IPS-15b (cell line): ENCODE results near the gene OST4.

Source experiments
- H3K27me3 ChIP-seq: one replicate; pipeline ENCODE4 v1.6.1; 2013; ENCODE audit warnings: low read length; ENCODE audit not compliant: control insufficient read depth, insufficient read depth
- H3K36me3 ChIP-seq: one replicate; pipeline ENCODE4 v1.6.1; 2013; ENCODE audit warnings: low read length; ENCODE audit not compliant: control insufficient read depth, insufficient read depth
- H3K4me1 ChIP-seq: one replicate; pipeline ENCODE4 v1.6.1; 2013; ENCODE audit warnings: mild to moderate bottlenecking, low read length; ENCODE audit not compliant: control insufficient read depth, insufficient read depth
- H3K4me3 ChIP-seq: one replicate; pipeline ENCODE4 v1.5.1; 2013; ENCODE audit warnings: low read depth, low read length
- H3K9ac ChIP-seq: one replicate; pipeline ENCODE4 v1.6.1; 2013; ENCODE audit warnings: low read depth, mild to moderate bottlenecking, low read length
- H3K9me3 ChIP-seq: one replicate; pipeline ENCODE4 v1.6.1; 2013; ENCODE audit warnings: mild to moderate bottlenecking, low read length; ENCODE audit not compliant: control insufficient read depth, insufficient read depth

OST4 gene

GRCh38 chr2:27054721-27055120, 16.7 kb downstream of the OST4 start:
- Histone ChIP-seq H3K36me3 (peaks cover 29% of the 10 kb centered on the region), H3K4me3 (no peak overlapping the region), H3K27me3 (no peaks in the 10 kb centered on the region), H3K9ac (no peak overlapping the region), H3K4me1 (no peaks in the 10 kb centered on the region), H3K9me3 (no peaks in the 10 kb centered on the region)

DNA sequence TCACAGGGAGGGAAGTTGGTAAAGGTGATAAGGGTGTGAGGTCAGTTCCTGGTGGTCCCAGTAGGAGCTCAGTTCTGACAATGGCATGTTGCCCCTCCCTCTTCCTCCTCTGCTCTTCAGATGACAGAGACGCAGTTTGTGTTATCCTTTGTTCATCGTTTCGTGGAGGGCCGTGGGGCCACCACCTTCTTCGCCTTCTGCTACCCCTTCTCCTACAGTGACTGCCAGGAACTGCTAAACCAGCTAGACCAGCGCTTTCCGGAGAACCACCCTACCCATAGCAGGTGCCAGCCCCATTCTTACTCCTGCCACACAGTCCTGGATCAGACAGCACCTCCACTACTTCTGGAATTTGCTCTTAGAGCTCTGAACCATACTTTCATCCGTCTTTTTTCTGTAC, 17.7 kb downstream of the OST4 start:
- Histone ChIP-seq H3K36me3 (peaks cover 22% of the 10 kb centered on the region), H3K4me1 (peaks cover 2% of the 10 kb centered on the region), H3K9ac (no peak overlapping the region), H3K27me3 (no peaks in the 10 kb centered on the region), H3K9me3 (no peaks in the 10 kb centered on the region), H3K4me3 (no peak overlapping the region)

DNA sequence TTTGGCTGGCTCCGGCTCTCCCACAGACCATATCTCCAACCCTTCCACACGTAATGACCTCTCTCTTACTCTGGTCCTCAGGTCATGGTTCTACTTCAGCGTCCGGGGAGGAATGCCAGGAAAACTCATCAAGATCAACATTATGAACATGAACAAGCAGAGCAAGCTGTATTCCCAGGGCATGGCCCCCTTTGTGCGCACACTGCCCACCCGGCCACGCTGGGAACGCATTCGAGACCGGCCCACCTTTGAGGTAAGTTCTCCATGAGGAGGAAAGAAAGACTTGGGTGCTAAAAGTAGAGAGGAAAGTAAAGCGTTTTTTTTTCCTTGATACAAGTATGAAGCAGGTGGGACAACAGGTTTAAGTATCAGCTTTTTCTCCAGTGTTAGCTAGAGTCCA, 18.1 kb downstream of the OST4 start:
- peaks cover 21% of the 10 kb centered on the region for H3K36me3 ChIP-seq
- no peaks in the 10 kb centered on the region for H3K27me3 ChIP-seq
- H3K9ac ChIP-seq: no peak overlapping the region
- H3K4me3 ChIP-seq: no peak overlapping the region
- no peaks in the 10 kb centered on the region for H3K9me3 ChIP-seq
- peaks cover 2% of the 10 kb centered on the region for H3K4me1 ChIP-seq

DNA sequence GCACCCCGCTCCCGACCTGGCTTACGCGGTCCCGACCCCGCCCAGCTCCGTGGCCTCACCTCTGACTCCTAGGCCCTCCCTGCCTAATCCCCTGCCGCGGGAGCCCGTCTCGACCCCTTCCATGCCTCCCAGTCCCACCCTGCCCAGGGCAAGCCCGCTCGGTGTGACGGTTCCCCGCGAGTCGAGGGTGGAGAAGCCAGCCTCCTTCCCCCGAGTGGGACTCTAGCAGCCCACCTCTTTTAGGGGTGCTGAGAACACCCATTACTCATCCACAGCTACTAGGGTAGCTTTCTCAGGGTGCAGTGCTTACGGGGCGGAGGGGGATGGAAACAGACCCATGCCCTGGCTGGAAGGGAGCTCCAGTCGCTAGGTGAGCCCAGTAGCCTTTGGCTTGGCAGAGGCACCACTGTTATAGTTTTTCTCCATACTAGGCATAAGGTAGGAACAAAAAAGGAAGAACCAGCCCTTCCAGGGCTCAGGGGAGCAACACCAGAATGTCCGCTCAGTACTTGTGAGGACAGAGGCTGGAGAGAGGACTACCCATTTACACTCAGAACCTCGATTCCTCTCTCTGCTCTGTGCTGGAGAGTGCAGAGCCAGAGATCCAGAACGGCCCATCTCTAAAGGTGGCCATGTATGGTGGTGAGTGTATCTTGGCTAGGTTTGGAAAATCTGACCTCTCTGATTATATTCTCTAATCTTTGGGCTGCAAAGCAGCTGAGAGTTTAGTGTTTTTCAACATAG, 19.4 kb downstream of the OST4 start:
- Histone ChIP-seq H3K27me3 (no peaks in the 10 kb centered on the region), H3K9ac (peak overlapping the region; percentile 87), H3K9me3 (no peaks in the 10 kb centered on the region), H3K4me3 (peak overlapping the region; percentile 93), H3K36me3 (peaks cover 17% of the 10 kb centered on the region), H3K4me1 (peaks cover 2% of the 10 kb centered on the region)

DNA sequence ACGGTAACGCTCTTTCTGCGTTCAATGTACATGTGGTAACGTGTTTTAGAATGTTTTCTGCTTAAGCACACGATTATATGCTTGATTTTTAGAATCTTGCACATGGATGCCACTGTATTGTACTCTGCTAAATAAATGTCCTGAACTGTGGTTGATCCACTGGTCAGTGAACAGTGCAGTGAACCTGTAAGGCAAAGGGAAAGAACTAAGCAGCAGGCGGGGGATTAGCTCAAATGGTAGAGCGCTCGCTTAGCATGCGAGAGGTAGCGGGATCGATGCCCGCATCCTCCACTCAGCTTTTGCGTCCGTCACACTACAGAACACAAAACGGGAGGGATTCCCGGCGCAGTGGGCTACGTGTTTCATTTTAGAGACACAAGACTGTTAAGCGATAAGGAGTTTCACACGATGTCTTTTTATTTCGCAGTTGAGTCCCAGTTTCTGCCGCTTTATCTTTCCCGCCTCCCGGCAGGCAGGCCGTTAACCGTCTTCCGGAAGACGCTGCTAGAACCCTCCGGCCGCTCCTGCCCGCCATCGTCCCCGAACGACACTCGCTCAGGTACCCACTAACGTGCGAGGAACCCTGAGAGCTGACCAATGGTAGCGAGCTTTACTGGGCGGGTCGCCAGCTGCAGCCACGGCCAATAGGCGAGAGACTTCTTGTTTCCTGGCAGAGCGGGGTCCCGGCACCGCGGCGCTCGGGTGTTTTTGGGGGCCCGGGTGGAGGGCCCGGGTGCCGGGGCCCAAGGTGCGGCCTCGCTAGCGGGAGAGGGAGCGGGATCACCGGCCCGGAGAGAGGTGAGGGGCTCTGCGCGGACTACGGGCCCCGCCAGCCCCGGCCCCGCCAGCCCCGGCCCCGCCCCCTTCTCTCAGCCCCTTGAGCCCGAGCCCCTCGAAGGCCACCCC, 20.2 kb downstream of the OST4 start, which contains the start of gene AGBL5:
Gene AGBL5, plus strand, starts transcription at position 673 of the 906 bp plus-strand sequence. CDS start 1,291 bp downstream, outside the sequence.
- Histone ChIP-seq H3K36me3 (peaks cover 17% of the 10 kb centered on the region), H3K9me3 (no peaks in the 10 kb centered on the region), H3K27me3 (no peaks in the 10 kb centered on the region), H3K4me3 (peak within 1 kb of the TSS; percentile 94), H3K4me1 (peaks cover 2% of the 10 kb centered on the region), H3K9ac (peak within 1 kb of the TSS; percentile 87)

DNA sequence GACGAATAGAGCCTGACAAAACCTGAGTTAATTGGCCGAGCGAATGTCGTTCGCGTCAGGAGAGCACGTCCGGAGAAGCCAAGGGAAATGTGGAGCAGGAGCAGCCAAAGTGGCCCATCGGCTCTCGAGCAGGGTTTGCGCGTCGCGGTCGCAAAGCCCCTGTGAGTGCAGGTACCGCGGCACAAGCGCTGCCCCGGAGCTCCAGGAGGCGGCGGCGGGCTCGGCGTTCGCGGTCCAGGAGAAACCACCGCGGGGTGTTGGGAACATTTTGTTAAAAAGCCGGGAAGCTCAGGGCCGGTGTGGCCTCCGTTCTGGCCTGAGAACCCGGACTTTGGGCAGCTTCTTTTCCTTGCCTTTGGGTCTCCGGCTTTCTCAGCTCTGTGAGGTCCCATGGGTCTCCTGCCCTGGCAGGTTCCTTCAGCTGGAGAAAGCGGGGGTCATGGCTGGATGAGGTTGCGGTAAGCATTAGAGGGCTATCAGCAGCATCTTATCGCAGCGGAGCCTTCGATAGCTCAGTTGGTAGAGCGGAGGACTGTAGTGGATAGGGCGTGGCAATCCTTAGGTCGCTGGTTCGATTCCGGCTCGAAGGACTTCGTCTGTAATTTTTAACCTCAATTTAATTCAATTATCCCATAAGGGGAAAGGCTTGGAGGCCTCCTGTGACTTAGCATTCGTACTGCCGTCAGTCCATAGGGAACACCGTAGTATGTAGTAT, 21.0 kb downstream of the OST4 start:
- H3K4me3 ChIP-seq: peak overlapping the region; percentile 94

DNA sequence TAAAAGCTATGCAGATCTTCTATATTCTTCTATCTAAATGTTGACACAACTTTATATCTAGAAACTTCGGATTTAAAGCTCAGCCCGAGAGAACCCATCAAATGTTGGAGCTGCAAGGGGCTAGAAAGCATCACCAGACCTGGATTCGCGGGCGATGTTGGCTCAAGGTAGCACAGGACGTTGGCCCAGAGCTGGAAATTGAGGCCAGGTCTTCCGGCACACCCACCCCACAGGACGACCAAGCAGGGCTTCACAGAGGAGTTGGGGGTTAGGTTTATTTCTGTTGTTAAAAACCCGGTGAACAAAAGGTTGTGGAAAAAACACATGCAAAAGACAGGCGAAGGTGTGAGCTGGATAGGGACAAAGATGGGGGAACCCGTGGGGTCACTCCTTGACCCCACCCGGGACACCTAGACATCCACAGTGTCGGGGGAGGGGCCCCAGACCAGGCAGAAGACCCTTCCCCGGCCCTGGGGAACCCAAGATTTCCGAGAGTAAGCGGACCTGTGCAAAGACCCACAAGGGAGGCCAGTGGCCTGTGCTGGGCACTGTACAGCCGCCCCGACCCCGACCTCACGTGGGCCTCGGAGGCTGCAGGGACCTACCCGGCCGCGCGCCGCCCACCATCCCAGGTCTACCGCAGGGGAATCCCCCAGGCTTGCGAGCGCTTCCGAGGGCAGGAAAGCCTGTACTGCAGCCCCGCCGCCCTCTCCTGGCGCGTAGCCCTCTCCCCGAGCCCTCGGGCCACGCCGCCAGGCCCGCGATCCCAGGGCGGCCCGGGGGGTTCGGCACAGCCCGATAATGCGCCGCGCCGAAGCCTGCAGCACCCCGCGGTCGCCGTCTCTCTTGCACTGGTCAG, 21.8 kb downstream of the OST4 start:
- peak overlapping the region; percentile 94 for H3K4me3 ChIP-seq
- no peaks in the 10 kb centered on the region for H3K27me3 ChIP-seq
- H3K4me1 ChIP-seq: peaks cover 2% of the 10 kb centered on the region
- H3K9ac ChIP-seq: peak overlapping the region; percentile 67
- peaks cover 3% of the 10 kb centered on the region for H3K36me3 ChIP-seq
- H3K9me3 ChIP-seq: no peaks in the 10 kb centered on the region

More for the DNA sequence above, 21.0 kb downstream of the OST4 start:
- Histone ChIP-seq H3K4me1 (peaks cover 2% of the 10 kb centered on the region), H3K36me3 (peaks cover 10% of the 10 kb centered on the region), H3K9me3 (no peaks in the 10 kb centered on the region), H3K27me3 (no peaks in the 10 kb centered on the region), H3K9ac (peak overlapping the region; percentile 79)

GRCh38 chr2:27042985-27043634, 28.3 kb downstream of the OST4 start:
- no peak overlapping the region for H3K4me3 ChIP-seq
- H3K9ac ChIP-seq: no peak overlapping the region
- no peaks in the 10 kb centered on the region for H3K4me1 ChIP-seq
- no peaks in the 10 kb centered on the region for H3K9me3 ChIP-seq
- H3K36me3 ChIP-seq: peaks cover 33% of the 10 kb centered on the region
- H3K27me3 ChIP-seq: no peaks in the 10 kb centered on the region

DNA sequence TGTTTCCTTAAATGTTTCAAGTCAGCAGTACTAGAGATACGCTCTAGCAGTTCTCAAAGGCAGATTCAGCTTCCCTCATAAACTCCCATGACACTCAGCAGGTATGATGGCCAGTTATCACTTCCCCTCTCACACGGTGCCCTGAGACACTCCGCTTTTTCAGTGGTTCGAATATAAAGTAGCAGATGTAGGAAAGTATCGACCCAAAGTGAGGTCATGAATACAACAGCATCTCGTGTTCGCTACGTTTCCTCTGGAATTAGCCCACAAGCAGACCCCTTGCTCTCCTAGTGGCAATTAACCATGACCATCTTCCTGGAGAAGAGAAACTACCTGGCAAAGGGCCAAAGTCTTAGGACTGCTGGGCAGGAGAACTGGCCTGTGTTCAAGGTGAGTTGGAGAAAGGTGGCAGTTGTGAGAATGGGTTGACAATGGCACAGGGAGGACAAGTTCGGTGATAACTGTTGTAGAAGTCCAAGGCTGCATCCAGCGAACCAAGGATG, 29.2 kb downstream of the OST4 start:
- Histone ChIP-seq H3K27me3 (no peaks in the 10 kb centered on the region), H3K9me3 (no peaks in the 10 kb centered on the region), H3K9ac (no peak overlapping the region), H3K36me3 (peaks cover 42% of the 10 kb centered on the region), H3K4me3 (no peak overlapping the region), H3K4me1 (no peaks in the 10 kb centered on the region)

DNA sequence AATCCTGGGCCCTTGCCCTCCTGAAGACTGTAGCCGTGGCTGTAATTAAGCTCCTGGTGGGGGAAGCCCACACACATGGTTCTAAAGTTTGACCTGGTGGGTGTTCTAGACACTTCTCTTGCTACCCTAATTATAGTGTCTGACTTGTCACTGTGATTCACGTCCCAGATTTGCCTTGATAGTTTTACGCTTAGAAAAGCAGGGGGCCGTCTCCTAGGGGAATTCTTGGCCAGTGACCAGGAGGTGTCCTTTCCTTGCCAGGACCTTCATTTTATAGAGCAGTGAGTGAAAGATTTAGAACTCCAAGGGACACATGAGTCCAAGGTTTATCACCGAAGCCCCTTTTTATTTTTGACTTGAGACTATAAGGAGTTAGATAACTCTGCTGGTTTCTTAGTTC, 29.7 kb downstream of the OST4 start:
- no peak overlapping the region for H3K9ac ChIP-seq
- H3K4me1 ChIP-seq: no peaks in the 10 kb centered on the region
- no peak overlapping the region for H3K4me3 ChIP-seq
- H3K9me3 ChIP-seq: no peaks in the 10 kb centered on the region
- no peaks in the 10 kb centered on the region for H3K27me3 ChIP-seq
- H3K36me3 ChIP-seq: peaks cover 46% of the 10 kb centered on the region
